Esophagus mucosa (tissue), 1 donor: ENCODE data around the gene TPRN. TPM values are rescaled to one million over a fixed set of nuclear protein-coding genes. Genes with fewer than 3 reads are reported as not detected.

Source experiments
- ATAC-seq: fragments of 200-7000 bp; cut with Tn5 transposase; one replicate; pipeline ENCODE4 v1.9.1; 2020
- total RNA-seq: library from RNA; stranded (reverse); gene quantifications from one replicate; pipeline ENCODE4 v1.2.4, GENCODE V29; 2023
- donor health status: DM: yes; HTN: yes; CAD: no.

Gene TPRN
- total RNA-seq, 1 donor from 2014 or later = 20.5 TPM

DNA sequence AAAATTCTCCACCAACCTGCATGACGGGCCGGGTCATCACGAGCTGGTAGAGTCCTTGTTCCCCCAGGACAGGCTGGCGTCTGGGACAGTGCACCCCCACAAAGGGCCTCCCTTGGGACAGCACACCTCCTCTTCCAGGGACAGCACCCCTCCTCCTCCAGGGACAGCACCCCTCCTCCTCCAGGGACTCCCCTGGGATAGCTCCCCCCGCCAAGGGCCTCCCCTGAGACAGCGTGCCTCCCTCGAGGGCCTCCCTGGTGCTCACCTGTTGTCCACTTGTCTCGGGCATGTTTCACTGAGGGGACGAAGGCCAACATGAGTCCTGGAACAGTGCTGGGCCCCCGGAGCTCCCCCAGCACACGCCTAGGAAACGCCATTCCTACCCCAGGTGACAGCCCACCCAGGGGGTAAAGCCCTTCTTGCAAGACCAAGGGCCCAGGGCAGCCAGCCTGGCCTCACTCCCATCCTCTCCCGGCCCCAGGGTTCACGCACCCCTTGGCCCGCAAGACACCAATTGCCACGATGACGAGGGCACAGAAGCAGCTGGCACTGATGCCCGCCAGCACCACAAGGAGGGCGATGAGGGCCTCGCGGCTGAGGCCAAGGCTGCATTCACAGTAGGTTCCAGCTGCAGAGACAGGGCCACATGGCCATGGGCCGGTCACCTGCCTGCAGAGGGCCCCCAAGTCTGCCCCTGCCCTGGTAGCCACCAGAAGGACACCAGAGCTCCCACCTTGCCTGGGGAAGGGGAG lies 29.2 kb downstream of the TPRN start:
- ATAC-seq = no peak

DNA sequence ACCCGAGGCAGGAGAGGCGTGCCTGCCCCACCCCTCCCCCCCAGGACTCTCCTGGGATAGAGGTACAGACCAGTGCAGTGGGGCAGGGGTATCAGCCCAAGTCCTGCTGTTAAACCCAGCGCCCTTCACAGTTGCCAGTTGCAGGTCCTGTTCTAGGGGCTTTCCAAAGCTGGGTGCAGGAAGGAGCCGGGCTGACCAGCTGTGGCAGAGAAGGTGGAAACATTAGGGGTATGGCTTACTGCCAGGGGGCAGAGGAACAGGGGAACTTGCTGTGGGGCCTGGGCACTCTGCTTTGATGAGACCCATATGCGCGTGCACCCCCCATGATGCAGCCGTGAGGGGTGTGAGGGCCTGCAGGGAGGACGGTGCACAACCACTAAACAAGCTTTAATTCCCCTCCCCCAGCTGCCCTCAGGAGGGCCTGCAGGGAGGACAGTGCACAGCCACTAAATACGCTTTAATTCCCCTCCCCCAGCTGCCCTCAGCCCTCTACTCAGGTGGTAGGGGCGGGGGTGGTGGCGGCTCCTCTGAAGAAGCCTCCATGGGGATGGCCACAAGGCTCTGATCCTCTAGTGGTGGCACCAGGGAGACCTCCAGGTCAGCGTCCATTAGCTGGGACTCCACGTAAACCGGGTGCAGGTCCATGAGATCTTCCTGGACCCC lies 29.9 kb downstream of the TPRN start:
- ATAC-seq = no peak

DNA sequence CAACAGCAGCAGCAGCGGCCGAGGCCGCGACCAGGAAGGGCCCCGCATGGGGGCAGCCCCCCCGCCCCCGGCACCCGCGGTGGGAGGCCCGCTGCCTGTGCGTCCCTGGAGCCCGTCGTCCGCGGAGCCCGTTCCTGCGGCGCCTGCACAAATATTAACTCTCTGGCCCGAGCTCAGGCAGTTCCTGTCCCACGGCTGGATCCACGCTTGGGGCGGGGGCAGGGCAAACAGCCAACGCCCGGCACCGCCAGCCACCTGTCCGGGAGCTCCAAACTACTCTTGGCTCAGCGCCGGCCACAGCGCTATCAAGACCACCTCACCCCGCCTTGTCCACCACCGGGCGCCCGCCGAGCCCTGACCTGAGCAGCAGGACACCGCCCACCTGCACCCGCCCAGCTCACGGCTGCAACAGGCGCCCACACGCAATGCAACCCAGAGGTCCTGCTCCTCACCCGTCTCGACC lies 30.6 kb downstream of the TPRN start, which contains the start of gene LRRC26:
Gene LRRC26 (minus strand): TSS at position 156 of the 463 bp plus-strand sequence. CDS start 108 bp downstream, at position 48.
- ATAC-seq = no peak

DNA sequence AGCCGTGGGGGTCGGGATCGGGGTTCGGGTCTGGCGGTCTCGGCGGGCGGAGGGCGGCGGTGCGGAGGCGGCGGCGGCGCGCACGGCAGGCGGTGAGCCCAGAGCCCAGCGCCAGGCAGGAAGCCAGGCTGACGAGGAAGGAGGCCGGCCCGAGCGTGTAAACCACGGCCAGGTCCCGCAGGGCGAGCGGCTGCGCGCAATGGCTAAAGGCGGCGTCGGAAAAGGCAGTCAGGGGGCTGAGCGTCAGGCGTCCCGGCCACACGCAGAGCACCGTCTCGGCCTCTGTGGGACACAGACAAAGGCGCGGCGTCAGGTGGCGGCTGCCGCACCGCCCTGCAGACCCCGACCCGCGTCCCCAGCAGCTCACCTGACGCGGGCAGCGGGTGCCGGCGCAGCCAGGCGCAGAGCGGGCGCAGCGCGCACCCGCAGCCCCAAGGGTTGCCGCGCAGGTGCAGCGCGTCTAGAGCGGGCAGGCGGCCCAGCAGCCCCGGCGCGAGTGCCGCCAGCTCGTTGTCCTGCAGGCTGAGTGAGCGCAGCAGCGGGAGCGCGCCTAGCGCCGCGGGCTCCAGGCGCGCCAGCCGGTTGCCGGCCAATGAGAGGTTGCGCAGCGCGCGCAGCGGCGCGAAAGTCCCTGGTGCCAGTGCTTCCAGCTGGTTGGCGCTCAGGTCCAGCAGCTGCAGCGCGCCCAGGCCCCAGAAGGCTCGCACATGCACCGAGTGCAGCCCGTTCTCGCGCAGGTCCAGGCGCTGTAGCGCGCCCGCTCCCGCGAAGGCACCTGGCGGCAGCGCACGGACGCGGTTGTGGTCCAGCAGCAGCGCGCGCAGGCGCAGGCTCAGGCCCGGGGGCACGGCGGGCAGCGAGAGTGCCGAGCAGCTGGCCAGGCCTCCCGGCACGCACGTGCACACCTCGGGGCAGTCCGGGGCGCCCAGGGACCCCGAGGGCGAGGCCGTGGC lies 31.4 kb downstream of the TPRN start:
- peak; percentile 40 for ATAC-seq

DNA sequence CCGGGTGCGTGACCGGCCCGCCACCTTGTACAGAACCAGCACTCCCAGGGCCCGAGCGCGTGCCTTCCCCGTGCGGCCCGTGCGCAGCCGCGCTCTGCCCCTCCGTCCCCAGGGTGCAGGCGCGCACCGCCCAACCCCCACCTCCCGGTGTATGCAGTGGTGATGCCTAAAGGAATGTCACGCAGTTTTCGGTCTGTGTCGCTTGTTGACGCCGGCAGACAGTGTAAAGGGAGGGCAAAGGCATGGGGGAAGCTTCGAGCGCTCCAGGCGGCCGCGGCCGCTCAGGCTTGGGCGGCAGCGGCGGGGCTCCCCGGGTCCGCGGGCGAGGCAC lies 32.0 kb downstream of the TPRN start:
- no peak for ATAC-seq

DNA sequence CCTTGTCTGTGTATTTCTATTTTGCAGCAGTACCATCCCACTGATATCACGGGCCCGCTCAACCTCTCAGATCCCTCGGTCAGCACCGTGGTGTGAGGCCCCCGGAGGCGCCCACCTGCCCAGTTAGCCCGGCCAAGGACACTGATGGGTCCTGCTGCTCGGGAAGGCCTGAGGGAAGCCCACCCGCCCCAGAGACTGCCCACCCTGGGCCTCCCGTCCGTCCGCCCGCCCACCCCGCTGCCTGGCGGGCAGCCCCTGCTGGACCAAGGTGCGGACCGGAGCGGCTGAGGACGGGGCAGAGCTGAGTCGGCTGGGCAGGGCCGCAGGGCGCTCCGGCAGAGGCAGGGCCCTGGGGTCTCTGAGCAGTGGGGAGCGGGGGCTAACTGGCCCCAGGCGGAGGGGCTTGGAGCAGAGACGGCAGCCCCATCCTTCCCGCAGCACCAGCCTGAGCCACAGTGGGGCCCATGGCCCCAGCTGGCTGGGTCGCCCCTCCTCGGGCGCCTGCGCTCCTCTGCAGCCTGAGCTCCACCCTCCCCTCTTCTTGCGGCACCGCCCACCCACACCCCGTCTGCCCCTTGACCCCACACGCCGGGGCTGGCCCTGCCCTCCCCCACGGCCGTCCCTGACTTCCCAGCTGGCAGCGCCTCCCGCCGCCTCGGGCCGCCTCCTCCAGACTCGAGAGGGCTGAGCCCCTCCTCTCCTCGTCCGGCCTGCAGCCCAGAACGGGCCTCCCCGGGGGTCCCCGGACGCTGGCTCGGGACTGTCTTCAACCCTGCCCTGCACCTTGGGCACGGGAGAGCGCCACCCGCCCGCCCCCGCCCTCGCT lies 32.6 kb downstream of the TPRN start:
- peak; percentile 5 for ATAC-seq

DNA sequence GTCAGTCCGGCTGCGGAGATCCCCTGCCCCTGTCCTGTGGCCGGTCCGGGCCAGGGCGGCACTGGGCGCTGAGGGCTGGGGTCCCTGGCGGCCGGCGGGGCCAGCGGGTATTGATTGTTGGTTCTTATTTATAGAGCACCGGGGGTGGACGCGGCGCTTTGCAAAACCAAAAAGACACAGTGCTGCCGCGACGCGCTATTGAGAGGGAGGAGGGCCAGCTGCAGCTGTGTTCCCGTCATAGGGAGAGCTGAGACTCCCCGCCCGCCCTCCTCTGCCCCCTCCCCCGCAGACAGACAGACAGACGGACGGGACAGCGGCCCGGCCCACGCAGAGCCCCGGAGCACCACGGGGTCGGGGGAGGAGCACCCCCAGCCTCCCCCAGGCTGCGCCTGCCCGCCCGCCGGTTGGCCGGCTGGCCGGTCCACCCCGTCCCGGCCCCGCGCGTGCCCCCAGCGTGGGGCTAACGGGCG lies 33.2 kb downstream of the TPRN start:
- ATAC-seq = no peak

DNA sequence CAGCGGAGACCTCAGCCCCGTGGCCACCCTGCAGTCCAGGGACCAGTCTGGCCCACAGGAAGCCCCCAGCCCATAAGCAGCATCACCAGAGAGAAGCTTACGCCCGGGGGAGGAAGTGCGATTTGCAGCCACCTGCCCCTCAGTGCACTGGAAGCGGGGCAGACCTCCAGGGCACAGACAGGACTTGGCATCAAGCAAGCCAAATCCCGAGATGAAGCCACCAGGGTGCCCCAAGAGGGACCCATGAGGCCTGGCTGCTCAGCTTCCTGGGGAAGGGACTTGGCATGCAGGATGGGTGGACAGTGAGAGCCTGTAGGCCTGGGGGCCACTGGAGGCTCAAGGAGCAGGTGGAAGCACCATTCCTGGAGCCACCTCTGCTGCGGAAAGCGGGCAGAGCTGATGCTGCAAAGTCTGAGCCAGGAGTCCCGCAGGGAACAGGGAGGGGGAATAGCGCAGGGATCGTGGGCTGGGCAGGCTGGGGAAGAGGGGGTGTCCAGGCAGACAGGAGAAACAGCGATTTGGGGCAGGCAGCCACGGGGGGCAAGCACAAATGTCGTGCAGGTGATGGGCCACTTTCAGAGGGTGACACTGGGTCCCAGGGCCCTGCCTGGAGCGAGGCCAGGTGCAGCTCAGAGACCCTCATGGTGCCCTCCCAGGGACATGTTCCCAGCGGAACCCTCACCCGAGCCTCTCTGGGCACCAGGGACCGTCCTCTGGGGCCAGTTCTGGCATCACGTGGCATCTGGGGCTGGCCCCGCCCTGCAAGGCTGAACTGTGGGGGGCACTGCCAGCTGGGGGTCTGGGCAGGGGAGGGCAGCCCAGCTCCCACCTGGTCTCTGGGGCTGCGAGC lies 33.9 kb downstream of the TPRN start:
- no peak for ATAC-seq

DNA sequence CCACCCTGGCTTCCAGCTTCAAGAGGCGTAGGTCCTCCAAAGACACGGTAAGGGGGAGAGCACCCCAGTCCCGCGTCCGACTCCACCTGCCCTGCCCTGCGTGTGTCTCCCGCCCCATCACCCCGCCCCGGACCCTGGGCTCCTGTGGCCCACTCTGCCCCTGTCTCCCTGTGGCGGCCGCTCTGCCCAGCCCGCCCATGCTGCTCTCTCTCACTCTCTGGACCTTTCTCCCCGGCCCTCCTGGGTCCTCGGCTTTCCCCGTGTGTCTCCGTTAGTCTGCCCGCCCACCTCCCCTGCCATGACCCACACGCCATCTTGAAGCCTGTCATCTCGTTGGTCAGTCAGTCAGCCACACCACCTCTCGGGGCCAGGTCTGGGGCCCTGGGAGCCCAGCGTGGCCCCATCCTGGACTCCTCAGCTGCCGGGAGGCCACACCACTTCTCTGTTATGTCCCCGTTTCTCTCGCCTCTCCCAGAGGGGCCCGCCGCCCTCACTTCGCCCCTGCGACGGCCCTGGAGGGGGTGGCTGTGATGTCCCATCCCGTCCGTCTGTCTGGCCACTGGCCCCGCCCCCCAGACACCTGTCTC lies 35.2 kb downstream of the TPRN start:
- ATAC-seq = no peak

DNA sequence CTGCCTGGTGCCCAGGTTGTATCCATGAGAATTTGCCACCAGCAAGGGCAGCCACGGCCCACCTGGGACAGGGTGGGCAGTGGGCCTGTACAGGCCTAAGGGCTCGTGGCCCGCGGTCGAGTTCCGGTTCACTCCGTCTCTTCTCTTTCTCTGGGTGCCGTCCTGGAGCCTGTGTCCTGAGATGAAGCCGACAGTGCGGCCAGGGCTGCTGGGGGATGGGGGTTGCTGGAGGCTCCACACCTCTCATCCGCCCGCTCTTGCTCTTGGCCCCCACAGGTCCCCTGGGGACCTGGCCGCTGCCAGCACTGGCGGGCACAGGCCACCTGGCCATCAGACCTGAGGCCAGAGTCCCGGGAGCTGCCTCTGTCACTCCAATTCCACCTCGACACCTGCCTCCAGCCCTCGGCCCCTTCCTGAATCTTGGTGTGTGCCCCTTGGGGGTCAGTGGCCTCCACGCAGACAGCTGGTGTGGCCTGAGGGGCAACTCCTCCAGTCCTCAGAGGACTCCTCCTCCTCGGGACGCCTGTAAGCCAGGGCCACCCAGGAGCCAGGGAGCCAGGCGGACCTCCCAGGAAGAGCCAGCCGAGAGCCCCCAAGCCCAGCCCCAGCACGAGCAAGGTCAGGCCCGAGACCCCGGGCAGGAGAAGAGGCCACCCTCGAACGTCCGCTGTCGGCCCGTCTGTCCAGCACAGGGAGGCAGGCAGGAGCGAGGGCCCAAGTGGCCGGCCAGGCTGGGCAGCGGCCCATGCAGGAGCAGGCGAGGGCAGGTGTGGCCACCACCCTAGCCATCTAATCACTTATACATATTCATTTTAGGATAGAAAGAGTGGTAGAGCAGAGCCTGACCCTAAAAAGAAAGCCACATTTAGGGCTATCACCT lies 35.9 kb downstream of the TPRN start:
- no peak for ATAC-seq

DNA sequence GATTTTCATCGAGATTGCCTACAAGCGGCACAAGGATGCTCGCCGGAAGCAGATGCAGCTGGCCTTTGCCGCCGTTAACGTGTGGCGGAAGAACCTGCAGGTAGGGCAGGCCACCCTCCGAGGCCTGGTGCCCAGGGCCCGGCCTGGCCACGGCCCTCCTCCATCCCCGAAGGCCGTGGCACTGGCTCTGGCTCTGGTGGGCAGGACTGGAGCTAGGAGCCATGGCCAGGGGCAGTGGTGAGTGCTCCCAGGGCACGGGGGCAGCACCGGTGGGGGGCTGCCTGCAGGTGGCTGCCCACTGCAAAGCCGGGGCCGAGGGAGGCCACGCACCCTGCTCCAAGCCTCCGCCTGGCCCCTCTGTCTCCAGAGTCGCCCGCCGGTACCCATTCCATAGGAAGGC lies 36.7 kb downstream of the TPRN start:
- ATAC-seq = no peak

DNA sequence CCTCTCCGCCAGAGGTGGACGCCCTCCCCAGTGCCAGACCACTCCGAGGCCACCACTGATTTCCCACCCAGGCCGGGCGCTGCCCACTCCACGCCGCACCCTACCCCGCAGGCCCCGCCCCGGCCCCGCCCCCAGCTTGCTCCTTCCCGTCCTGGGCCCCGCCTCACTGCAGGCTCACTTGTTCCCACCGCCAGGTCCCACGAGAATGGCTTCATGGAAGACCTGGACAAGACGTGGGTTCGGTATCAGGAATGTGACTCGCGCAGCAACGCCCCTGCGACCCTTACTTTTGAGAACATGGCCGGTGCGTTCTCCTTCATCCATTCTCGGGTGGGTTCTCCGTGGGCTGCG lies 37.2 kb downstream of the TPRN start:
- ATAC-seq = no peak

DNA sequence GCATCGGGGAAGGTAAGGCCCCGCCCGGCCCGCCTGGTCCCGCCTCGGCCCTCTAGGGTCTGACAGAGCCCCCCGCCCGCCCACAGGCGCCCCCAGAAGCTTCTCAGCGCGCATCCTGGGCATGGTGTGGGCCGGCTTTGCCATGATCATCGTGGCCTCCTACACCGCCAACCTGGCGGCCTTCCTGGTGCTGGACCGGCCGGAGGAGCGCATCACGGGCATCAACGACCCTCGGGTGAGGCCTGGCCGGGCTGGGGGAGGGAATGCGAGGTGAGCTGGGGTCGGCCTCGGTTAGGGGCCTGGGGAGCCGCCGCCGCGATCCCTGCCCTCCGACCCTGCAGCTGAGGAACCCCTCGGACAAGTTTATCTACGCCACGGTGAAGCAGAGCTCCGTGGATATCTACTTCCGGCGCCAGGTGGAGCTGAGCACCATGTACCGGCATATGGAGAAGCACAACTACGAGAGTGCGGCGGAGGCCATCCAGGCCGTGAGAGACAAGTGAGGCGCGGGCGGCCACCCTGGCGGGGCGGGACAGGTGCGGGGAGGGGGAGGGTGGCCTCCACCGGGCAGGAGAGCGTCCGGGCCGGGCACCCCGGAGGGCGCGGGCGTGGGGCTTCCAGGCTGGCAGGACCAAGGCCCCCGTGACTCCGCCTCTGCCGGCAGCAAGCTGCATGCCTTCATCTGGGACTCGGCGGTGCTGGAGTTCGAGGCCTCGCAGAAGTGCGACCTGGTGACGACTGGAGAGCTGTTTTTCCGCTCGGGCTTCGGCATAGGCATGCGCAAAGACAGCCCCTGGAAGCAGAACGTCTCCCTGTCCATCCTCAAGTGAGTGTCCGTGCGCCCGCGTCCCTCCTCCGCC lies 37.8 kb downstream of the TPRN start:
- ATAC-seq = peak; percentile 32

DNA sequence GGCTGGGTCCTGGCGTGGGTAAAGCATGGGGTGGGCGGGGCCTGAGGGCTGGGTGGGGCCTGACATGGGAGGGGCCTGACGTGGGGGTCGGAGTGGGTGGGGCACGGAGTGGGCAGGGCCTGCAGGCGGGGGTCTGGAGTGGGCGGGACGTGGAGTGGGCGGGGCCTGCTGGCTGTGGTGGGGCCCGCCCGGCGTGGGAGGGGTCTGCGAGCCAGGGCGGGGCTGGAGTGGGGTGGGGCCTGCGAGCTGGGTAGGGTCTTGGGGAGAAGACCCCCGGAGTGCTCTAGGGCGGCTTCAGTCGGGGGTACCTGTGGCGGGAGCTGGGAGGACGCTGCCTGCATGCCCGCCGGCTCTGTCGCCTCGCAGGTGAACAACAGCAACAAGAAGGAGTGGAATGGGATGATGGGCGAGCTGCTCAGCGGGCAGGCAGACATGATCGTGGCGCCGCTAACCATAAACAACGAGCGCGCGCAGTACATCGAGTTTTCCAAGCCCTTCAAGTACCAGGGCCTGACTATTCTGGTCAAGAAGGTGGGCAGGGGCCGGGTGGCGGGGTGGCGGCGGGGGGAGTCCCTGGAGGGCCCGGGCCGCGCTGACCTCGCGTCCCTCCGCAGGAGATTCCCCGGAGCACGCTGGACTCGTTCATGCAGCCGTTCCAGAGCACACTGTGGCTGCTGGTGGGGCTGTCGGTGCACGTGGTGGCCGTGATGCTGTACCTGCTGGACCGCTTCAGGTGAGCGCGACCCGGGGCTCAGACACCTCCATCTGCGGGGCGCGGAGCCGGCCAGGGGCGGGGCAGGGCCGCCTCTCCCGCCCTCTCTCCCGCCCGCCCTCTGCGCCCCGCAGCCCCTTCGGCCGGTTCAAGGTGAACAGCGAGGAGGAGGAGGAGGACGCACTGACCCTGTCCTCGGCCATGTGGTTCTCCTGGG lies 38.7 kb downstream of the TPRN start:
- peak; percentile 3 for ATAC-seq

DNA sequence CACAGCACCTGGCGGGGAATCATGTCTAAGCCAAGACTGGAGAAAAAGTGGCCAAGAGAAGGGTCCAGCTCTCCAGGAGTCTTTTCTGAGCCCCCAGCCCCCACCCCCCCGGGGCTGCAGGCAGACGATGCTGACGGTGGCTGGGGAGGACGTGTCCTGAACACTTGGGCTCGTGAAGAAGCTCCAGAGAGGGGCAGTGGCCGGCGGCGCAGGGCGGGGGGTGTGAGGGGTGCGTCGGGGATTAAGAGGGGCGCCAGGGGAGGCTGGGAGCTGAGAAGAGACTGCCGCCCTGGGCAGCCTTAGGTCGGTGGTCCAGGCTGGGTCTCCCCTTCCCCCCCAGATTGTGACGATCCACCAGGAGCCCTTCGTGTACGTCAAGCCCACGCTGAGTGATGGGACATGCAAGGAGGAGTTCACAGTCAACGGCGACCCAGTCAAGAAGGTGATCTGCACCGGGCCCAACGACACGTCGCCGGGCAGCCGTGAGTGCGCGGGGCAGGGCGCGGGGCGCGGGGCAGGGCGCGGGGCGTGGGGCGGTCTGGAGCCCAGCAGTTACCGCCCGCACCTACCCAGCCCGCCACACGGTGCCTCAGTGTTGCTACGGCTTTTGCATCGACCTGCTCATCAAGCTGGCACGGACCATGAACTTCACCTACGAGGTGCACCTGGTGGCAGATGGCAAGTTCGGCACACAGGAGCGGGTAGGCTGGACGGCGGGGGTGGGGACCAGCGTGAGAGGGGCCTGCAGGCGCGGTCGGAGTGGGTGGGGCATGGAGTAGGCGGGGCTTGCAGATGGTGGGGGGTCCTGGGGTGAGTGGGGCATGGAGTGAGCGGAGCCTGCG lies 39.6 kb downstream of the TPRN start:
- ATAC-seq = no peak

DNA sequence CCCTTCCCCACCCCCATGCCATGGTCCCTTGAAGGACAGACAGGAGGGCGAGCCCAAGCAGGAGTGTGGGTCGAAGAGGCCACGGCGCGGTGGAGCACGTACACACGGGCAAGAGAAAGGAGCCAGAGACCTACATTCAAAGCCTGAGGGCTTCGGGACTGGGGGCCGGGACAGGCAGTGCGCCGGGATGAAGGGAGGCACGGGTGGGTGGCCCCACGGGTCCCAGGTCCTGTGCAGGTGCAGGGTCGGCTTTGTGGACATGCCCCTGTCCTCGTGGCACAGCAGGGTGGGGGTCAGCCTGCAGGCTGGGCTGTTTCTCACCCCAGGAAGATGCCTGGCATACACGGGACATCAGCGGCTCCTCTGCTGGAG lies 40.5 kb downstream of the TPRN start:
- ATAC-seq = no peak
